Common myeloid progenitor, CD34-positive (primary cell): ENCODE measurements around the gene GNAS. TPM values are rescaled to one million over a fixed set of nuclear protein-coding genes. Genes with fewer than 3 reads are reported as not detected.

ENCODE experiments used
- CTCF ChIA-PET: fragments of 350-600 bp; sonication (Branson Sonifier 250); formaldehyde crosslinking; loops from one replicate; lab custom pipeline; 2021; ENCODE audit warnings: antibody characterized with exemption; lab: Charles Lee
- POLR2A ChIA-PET: fragments of 350-600 bp; sonication (Branson Sonifier 250); formaldehyde crosslinking; loops from one replicate; lab custom pipeline; 2021; ENCODE audit warnings: antibody characterized with exemption; lab: Charles Lee
- DNase-seq, 3 donors: peaks; one replicate each; pipeline versions ENCODE4 v3.0.0 to v3.0.0-alpha.2; 2013
- H3K27ac ChIP-seq, 2 experiments: 1 replicate in 1 of 2; 2 replicates in 1 of 2; pipeline ENCODE4 v1.7.0; 2013; ENCODE audit warnings: inconsistent platforms in 2 of 2, low read length in 2 of 2, mild to moderate bottlenecking in 2 of 2, low read depth in 1 of 2, moderate library complexity in 1 of 2; ENCODE audit not compliant: severe bottlenecking in 2 of 2, insufficient read depth in 1 of 2, poor library complexity in 1 of 2
- H3K27me3 ChIP-seq, 5 experiments: replicated peaks in 2 of 5; 1 replicate in 3 of 5; 2 replicates in 2 of 5; pipeline versions ENCODE4 v1.6.1 to v1.7.0; 2013; ENCODE audit warnings: low read length in 4 of 5, mild to moderate bottlenecking in 2 of 5, moderate library complexity in 2 of 5, inconsistent platforms in 1 of 5; ENCODE audit not compliant: insufficient read depth in 5 of 5, control insufficient read depth in 4 of 5
- H3K36me3 ChIP-seq, 4 experiments: 1 replicate in 2 of 4; 2 replicates in 2 of 4; pipeline versions ENCODE4 v1.6.1 to v1.7.0; 2013; ENCODE audit warnings: low read length in 3 of 4, control low read depth in 1 of 4, mild to moderate bottlenecking in 1 of 4; ENCODE audit not compliant: control insufficient read depth in 4 of 4, insufficient read depth in 4 of 4
- H3K4me1 ChIP-seq, 4 experiments: 1 replicate in 3 of 4; 2 replicates in 1 of 4; pipeline versions ENCODE4 v1.6.1 to v1.7.1; 2013; ENCODE audit warnings: low read length in 3 of 4, mild to moderate bottlenecking in 3 of 4, control low read depth in 1 of 4, inconsistent platforms in 1 of 4, moderate library complexity in 1 of 4; ENCODE audit not compliant: control insufficient read depth in 4 of 4, insufficient read depth in 4 of 4; ENCODE audit errors: control extremely low read depth in 1 of 4
- H3K4me3 ChIP-seq, 7 experiments: 1 replicate in 4 of 7; 2 replicates in 3 of 7; pipeline versions ENCODE4 v1.5.1 to v1.7.0; 2013; ENCODE audit warnings: mild to moderate bottlenecking in 7 of 7, low read length in 6 of 7, moderate library complexity in 6 of 7, inconsistent platforms in 2 of 7, low read depth in 2 of 7, control low read depth in 1 of 7; ENCODE audit not compliant: insufficient read depth in 4 of 7, control insufficient read depth in 1 of 7; ENCODE audit errors: extremely low read depth in 1 of 7
- H3K9me3 ChIP-seq, 5 experiments: 1 replicate in 4 of 5; 2 replicates in 1 of 5; pipeline versions ENCODE4 v1.6.1 to v1.7.1; 2013; ENCODE audit warnings: low read length in 4 of 5, mild to moderate bottlenecking in 2 of 5, inconsistent platforms in 1 of 5, low read depth in 1 of 5, moderate library complexity in 1 of 5; ENCODE audit not compliant: control insufficient read depth in 4 of 5, insufficient read depth in 2 of 5; ENCODE audit errors: control extremely low read depth in 1 of 5
- WGBS: methylation state at CpG from one replicate; pipeline ENCODE4 v1.1.5; 2013; ENCODE audit not compliant: insufficient coverage; 5-methylcytosine and 5-hydroxymethylcytosine counted together
- polyA plus RNA-seq: library from polyadenylated mRNA; unstranded; fragments of 120-200 nt; gene quantifications from one replicate; pipeline ENCODE4 v1.2.1, GENCODE V29; 2013

GNAS gene
- 848 TPM for polyA plus RNA-seq

GRCh38 chr20:58852543-58853271 lies at the start of gene GNAS:
GNAS (plus strand) TSS chr20:58852716.
- POLR2A ChIA-PET: no interaction called here
- 35% methylated on average over 29 of the region's 35 CpGs for WGBS
- DNase-seq: peak; percentile 57 to 75 (median 75)
- H3K27me3 ChIP-seq: peaks cover 2 to 97% (median 29%) of the 10 kb centered on the region in 5 experiments
- peaks cover 0 to 16% (median 9%) of the 10 kb centered on the region in 5 experiments for H3K9me3 ChIP-seq
- no peak within 1 kb of the TSS for H3K27ac ChIP-seq
- CTCF ChIA-PET: interaction anchor here (0.8 kb wide), 1 partner anchor 204 kb away, joined by 3 read pairs; no protein-coding TSS in a partner anchor
- H3K4me3 ChIP-seq: peak within 1 kb of the TSS in 4 of 7 experiments; percentile 23 to 53 (median 42)
- H3K4me1 ChIP-seq: peaks cover under 1 to 38% (median 17%) of the 10 kb centered on the region in 4 experiments
- no peaks in the 10 kb centered on the region for H3K36me3 ChIP-seq

GRCh38 chr20:58803533-58803932 lies 49.0 kb upstream of the GNAS start:
- POLR2A ChIA-PET: no interaction called here
- Histone ChIP-seq H3K4me3 (no peak overlapping the region), H3K4me1 (no peaks in the 10 kb centered on the region), H3K36me3 (no peaks in the 10 kb centered on the region), H3K27ac (no peak overlapping the region), H3K27me3 (peaks cover 0 to 61% (median 19%) of the 10 kb centered on the region in 5 experiments), H3K9me3 (no peaks in the 10 kb centered on the region)
- CTCF ChIA-PET: no interaction called here
- 92% methylated on average over 18 of the region's 18 CpGs for WGBS
- DNase-seq: no peak

DNA sequence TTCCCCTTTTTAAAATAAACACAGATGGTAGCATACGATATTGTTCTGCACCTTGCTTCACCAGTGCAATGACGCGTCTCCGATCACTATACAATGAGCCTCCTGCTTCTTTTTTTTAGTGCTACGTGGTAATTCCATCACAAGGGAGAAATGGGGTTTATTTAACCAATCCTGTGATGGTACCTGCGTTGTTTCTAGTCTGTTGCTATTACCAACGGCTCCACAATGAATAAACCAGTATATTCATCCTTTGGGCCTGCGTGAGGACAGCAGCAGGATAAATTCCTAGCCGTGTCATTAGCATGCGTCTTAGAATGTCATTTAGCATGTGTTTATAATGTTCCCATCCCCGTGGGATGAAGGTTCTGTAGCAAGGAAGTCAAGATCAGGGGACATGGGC lies 44.7 kb upstream of the GNAS start:
- H3K27ac ChIP-seq: no peak overlapping the region
- H3K36me3 ChIP-seq: no peaks in the 10 kb centered on the region
- H3K27me3 ChIP-seq: peaks cover 0 to 42% (median 15%) of the 10 kb centered on the region in 5 experiments
- POLR2A ChIA-PET: no interaction called here
- CTCF ChIA-PET: no interaction called here
- no peak overlapping the region for H3K4me3 ChIP-seq
- H3K9me3 ChIP-seq: peaks cover 0 to 4% (median 0%) of the 10 kb centered on the region in 5 experiments
- 96% methylated on average over 11 of the region's 11 CpGs for WGBS
- no peak for DNase-seq
- H3K4me1 ChIP-seq: no peaks in the 10 kb centered on the region

GRCh38 chr20:58808271-58809046 lies 44.1 kb upstream of the GNAS start:
- Histone ChIP-seq H3K27ac (no peak overlapping the region), H3K4me3 (no peak overlapping the region), H3K36me3 (no peaks in the 10 kb centered on the region), H3K9me3 (peaks cover 0 to 4% (median 0%) of the 10 kb centered on the region in 5 experiments), H3K4me1 (no peaks in the 10 kb centered on the region), H3K27me3 (peaks cover 0 to 36% (median 8%) of the 10 kb centered on the region in 5 experiments)
- ChIA-PET POLR2A (no interaction called here), CTCF (no interaction called here)
- DNase-seq: no peak
- 87% methylated on average over 15 of the region's 17 CpGs for WGBS

DNA sequence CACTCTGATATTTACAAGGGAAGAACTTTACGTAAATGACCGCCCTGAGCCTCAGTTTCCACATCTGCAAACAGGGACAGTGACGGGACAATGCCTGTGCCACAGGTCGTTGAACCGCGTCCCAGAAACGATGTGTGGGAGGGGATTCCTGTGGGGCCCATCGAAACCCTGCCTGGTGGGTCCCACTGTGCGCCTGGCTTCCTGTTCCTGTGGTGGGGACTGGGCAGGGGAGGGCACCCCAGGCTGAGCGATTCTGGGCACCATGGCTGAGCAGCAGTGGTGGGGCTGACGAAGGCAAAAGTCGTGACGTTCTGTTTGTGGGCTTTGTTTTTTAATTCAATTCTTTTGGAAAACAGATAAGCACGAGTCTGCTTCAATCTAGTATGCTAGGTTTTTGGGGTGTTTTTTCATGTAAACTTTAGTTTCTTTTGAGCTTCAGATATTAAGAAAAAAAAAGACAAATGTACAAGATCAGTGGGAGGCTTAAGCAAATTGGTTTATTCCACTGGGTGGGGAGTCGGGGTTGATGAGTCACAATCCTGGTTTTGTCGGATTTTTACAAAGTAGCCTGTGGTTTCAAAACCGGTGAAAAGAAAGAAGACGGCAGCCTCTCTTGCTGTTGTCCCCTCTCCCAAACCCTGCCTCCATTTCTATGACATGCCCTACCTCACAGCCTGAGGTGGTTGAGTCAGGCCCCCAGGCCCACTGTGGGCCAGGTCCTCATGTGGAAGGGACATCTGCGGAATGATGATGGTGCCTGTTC lies 42.2 kb upstream of the GNAS start:
- H3K27ac ChIP-seq: no peak overlapping the region
- no peak for DNase-seq
- WGBS: 94% methylated on average over 16 of the region's 19 CpGs
- no peak overlapping the region for H3K4me3 ChIP-seq
- ChIA-PET CTCF (no interaction called here), POLR2A (no interaction called here)
- peaks cover 0 to 5% (median 0%) of the 10 kb centered on the region in 5 experiments for H3K9me3 ChIP-seq
- H3K4me1 ChIP-seq: no peaks in the 10 kb centered on the region
- peaks cover 0 to 21% (median 7%) of the 10 kb centered on the region in 5 experiments for H3K27me3 ChIP-seq
- no peaks in the 10 kb centered on the region for H3K36me3 ChIP-seq

DNA sequence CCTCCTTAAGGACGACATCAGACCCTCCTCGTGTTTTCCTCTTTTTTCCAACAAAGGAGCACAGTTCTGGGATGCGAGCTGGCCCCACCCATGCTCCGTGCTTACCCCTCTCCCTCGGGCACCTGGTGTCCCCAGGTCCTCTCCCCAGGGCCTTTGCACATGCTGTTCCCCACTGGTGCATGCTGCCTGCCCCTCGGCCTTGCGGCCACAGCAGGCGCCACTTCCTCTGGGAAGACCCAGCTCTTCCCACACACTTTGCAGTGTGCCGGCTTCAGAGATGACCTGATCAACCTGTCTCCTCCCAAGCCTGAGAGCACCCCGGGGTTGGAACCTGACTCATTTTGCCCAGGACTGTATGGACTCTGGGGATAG lies 41.7 kb upstream of the GNAS start:
- no peak overlapping the region for H3K4me3 ChIP-seq
- peaks cover 0 to 5% (median 0%) of the 10 kb centered on the region in 5 experiments for H3K9me3 ChIP-seq
- H3K27me3 ChIP-seq: peaks cover 0 to 15% (median 4%) of the 10 kb centered on the region in 5 experiments
- no peaks in the 10 kb centered on the region for H3K4me1 ChIP-seq
- CTCF ChIA-PET: no interaction called here
- no peaks in the 10 kb centered on the region for H3K36me3 ChIP-seq
- no peak for DNase-seq
- no peak overlapping the region for H3K27ac ChIP-seq
- POLR2A ChIA-PET: no interaction called here
- WGBS: 95% methylated on average over 10 of the region's 10 CpGs
